Measurements from ENCODE around the gene SLIT3. TPM values are rescaled to one million over a fixed set of nuclear protein-coding genes. Genes with fewer than 3 reads are reported as not detected.

SLIT3 gene
- total RNA-seq, 6 donors from 2014 or later = 10.8 to 57.3 (median 32.2) TPM

DNA sequence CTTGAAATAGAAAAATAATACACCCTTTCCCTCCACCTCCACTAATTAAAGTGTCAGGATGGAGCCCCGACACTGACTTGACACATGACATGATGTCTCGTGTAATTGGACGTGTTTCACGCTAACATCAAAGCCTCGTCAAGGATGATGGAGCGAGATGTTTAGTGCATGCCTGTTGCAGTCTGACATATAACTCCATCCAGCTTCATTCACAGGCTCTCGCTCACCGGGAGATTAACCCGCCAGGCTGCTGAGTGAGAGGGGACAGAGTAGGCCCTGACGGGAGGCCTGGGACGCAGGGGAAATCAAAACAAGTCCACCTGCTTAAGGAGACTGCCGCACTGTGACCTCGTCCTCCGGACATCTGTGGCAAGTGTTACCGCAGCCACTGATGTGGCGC lies 263.5 kb downstream of the SLIT3 start:
- H3K27ac ChIP-seq = no peak overlapping the region
- TF ChIP-seq POLR2A (IDR thresholded peaks at IDR 0.05) (no peak), POLR2AphosphoS5 (IDR thresholded peaks at IDR 0.05) (no peak), CTCF (IDR thresholded peaks at IDR 0.05) (no peak), EP300 (IDR thresholded peaks at IDR 0.05) (no peak)
- no peaks in the 10 kb centered on the region for H3K9me3 ChIP-seq
- no peaks in the 10 kb centered on the region for H3K4me1 ChIP-seq
- no peaks in the 10 kb centered on the region for H3K36me3 ChIP-seq
- WGBS, 2 donors = 64 to 68% methylated on average over 16 of the region's 16 CpGs
- no peaks in the 10 kb centered on the region for H3K27me3 ChIP-seq
- no peak overlapping the region for H3K4me3 ChIP-seq
- DNase-seq = no peak
- no peak for ATAC-seq (ENCODE audit: low FRiP score in 2 of 2)

GRCh38 chr5:169036079-169036805 lies 264.7 kb downstream of the SLIT3 start:
- WGBS, 2 donors = 66 to 69% methylated on average over 12 of the region's 12 CpGs
- no peak overlapping the region for H3K27ac ChIP-seq
- no peaks in the 10 kb centered on the region for H3K4me1 ChIP-seq
- TF ChIP-seq POLR2AphosphoS5 (IDR thresholded peaks at IDR 0.05) = no peak
- no peak for TF ChIP-seq CTCF (IDR thresholded peaks at IDR 0.05)
- TF ChIP-seq POLR2A (IDR thresholded peaks at IDR 0.05) = no peak
- no peak for TF ChIP-seq EP300 (IDR thresholded peaks at IDR 0.05)
- no peaks in the 10 kb centered on the region for H3K27me3 ChIP-seq
- DNase-seq (no peak), ATAC-seq (ENCODE audit: low FRiP score in 2 of 2) (no peak)
- H3K4me3 ChIP-seq = no peak overlapping the region
- H3K9me3 ChIP-seq = no peaks in the 10 kb centered on the region
- no peaks in the 10 kb centered on the region for H3K36me3 ChIP-seq

DNA sequence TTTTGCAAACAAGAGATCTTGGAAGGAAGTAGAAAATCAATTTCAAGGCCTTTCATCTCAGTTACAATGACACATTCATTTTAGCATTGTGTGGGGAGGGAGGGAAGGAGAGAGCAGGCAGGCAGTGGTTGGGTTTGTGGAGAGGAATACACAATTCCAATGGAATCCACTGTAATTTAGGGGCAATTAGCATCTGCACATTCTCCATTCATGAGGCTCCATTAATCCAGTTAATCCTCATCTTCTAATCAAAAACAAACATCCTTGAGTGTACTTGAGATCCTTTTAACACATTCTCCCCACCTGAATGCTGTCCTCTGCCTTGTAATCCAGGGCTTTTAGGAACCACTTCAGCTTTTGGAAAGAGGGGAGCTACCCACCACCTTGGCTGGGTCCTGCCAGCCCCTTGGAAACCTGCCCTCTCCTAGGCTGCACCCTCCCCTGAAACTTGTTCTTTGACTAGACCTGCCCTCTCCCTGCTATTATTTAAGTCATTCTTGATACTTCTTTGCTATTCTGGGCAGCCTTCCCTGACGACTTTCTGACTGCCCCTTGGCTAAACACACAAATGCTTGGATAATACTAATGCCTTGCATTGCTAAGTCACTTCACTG lies 271.2 kb downstream of the SLIT3 start:
- no peak overlapping the region for H3K4me3 ChIP-seq
- no peak for TF ChIP-seq POLR2AphosphoS5 (IDR thresholded peaks at IDR 0.05)
- TF ChIP-seq CTCF (IDR thresholded peaks at IDR 0.05) = no peak
- TF ChIP-seq POLR2A (IDR thresholded peaks at IDR 0.05) = no peak
- TF ChIP-seq EP300 (IDR thresholded peaks at IDR 0.05) = no peak
- WGBS, 2 donors = 31 to 50% methylated on average over 1 of the region's 1 CpG
- no peak for DNase-seq
- no peak overlapping the region for H3K27ac ChIP-seq
- no peaks in the 10 kb centered on the region for H3K36me3 ChIP-seq
- H3K9me3 ChIP-seq = no peaks in the 10 kb centered on the region
- H3K4me1 ChIP-seq = peaks cover 0 to 12% (median 9%) of the 10 kb centered on the region in 4 donors
- ATAC-seq (ENCODE audit: low FRiP score in 2 of 2) = peak in 1 of 2 donors; percentile 16
- H3K27me3 ChIP-seq = no peaks in the 10 kb centered on the region

DNA sequence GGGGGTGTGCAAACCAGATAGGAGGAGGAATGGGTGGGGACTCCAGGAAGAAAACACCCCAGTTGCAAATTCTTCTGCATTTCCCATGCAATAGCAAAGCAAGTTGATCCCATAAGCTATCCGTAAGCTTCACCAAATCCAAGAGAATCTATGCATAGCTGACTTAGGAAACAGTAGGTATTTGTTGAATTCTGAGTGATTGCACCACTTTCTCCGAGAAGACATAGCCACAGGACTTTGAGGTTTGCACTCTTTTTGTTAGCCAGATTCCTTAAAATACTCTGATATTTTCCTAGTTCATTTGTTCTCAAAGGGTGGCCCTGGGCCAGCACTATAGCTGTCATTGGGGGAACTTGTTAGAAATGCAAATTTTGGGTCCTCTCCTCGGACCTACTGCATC lies 271.9 kb downstream of the SLIT3 start:
- no peaks in the 10 kb centered on the region for H3K36me3 ChIP-seq
- no peak overlapping the region for H3K4me3 ChIP-seq
- TF ChIP-seq EP300 (IDR thresholded peaks at IDR 0.05) (no peak), POLR2A (IDR thresholded peaks at IDR 0.05) (no peak), POLR2AphosphoS5 (IDR thresholded peaks at IDR 0.05) (no peak), CTCF (IDR thresholded peaks at IDR 0.05) (no peak)
- ATAC-seq (ENCODE audit: low FRiP score in 2 of 2) = no peak
- WGBS, 2 donors = 56 to 58% methylated on average over 3 of the region's 3 CpGs
- no peak overlapping the region for H3K27ac ChIP-seq
- H3K9me3 ChIP-seq = no peaks in the 10 kb centered on the region
- DNase-seq = no peak
- no peaks in the 10 kb centered on the region for H3K27me3 ChIP-seq
- H3K4me1 ChIP-seq = peaks cover 0 to 12% (median 9%) of the 10 kb centered on the region in 4 donors
